ENCODE results near the gene EYA3. TPM values are rescaled to one million over a fixed set of nuclear protein-coding genes. Genes with fewer than 3 reads are reported as not detected.

Gene EYA3
- total RNA-seq, 1 donor from 2014 or later, result 15.7 TPM

DNA sequence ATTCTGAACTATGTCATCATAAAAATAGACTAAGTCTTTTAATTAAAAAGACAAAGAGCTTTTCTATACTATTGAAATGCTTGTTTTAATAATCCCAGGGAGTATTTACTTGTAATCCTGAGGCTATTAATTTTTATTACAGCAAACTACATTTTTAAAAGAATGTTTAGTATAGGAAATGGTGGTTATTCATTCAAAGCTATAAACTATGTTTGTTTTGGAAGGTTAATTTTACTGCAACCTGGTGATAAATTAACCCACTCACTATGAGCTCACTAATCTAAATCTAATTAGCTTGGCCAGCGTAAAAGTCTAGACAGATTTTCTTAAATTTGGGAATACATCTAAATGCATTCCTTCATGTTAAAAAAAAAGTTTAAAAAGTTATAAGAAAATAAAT lies 13.8 kb upstream of the EYA3 start:
- no peaks in the 10 kb centered on the region for H3K9me3 Mint-ChIP-seq (ENCODE audit: low read depth)
- TF ChIP-seq CTCF (IDR thresholded peaks at IDR 0.05), result no peak
- H3K4me1 Mint-ChIP-seq (ENCODE audit: low read depth), result peaks cover 11% of the 10 kb centered on the region

DNA sequence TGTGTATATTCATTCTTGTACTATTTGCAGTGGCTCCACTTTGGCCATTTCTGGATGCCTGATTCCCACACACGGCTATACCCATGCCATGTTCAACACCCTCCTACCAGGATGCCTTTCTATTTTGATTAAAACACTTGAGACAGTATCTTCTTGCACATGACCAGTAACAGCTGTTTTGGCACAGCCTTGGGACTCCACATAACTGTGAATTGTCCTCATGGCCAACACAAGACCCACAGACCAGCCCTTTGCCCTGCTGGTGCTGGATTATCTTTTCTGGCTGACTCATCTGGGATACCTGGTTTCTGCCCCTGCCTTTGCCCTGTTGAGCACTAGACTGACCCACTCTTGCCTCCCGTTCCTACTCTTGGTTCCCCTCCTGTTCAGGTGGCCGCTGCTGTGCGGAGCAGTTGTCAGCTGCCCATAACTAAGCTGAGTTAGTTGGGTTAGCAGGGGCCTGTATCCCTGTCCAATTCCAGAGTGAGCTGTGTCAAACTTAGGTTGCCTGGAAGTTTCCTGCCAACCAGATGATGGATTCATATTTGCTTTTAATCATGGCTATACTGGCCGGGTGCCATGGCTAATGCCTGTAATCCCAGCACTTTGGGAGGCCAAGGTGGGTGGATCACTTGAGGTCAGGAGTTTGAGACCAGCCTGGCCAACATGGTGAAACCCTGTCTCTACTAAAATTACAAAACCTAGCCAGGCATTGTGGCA lies 10.8 kb upstream of the EYA3 start:
- no peak for DNase-seq (ENCODE audit: low spot score)
- H3K27me3 Mint-ChIP-seq (ENCODE audit: low read depth), result peaks cover 6% of the 10 kb centered on the region
- no peaks in the 10 kb centered on the region for H3K9me3 Mint-ChIP-seq (ENCODE audit: low read depth)
- no peak overlapping the region for H3K4me3 Mint-ChIP-seq (ENCODE audit: unreplicated experiment)
- H3K4me1 Mint-ChIP-seq (ENCODE audit: low read depth), result peaks cover 11% of the 10 kb centered on the region
- no peaks in the 10 kb centered on the region for H3K36me3 Mint-ChIP-seq (ENCODE audit: low read depth)
- no peak for TF ChIP-seq CTCF (IDR thresholded peaks at IDR 0.05)
- H3K27ac Mint-ChIP-seq (ENCODE audit: unreplicated experiment), result no peak overlapping the region

More for the DNA sequence above, 13.8 kb upstream of the EYA3 start:
- H3K27ac Mint-ChIP-seq (ENCODE audit: unreplicated experiment), result no peak overlapping the region
- H3K36me3 Mint-ChIP-seq (ENCODE audit: low read depth), result no peaks in the 10 kb centered on the region
- no peaks in the 10 kb centered on the region for H3K27me3 Mint-ChIP-seq (ENCODE audit: low read depth)
- DNase-seq (ENCODE audit: low spot score), result no peak
- H3K4me3 Mint-ChIP-seq (ENCODE audit: unreplicated experiment), result no peak overlapping the region

DNA sequence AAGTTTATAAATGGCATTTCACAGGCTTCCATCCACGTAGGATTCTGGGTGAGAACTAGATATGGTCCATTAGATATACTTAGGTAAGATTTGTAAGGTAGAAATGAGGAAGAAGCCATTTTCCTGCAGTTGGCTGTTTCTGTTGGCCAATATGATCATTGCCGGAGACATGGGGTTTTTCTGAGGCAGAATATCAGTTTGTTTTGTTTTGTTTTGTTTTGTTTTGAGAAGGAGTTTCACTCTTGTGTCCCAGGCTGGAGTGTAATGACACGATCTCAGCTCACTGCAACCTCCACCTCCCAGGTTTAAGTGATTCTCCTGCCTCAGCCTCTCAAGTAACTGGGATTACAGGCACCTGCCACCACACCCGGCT lies 8.7 kb upstream of the EYA3 start:
- no peak for TF ChIP-seq CTCF (IDR thresholded peaks at IDR 0.05)
- Mint-ChIP-seq H3K27me3 (ENCODE audit: low read depth) (peaks cover 7% of the 10 kb centered on the region), H3K4me3 (ENCODE audit: unreplicated experiment) (no peak overlapping the region), H3K9me3 (ENCODE audit: low read depth) (no peaks in the 10 kb centered on the region), H3K4me1 (ENCODE audit: low read depth) (peaks cover 11% of the 10 kb centered on the region), H3K36me3 (ENCODE audit: low read depth) (no peaks in the 10 kb centered on the region), H3K27ac (ENCODE audit: unreplicated experiment) (no peak overlapping the region)
- DNase-seq (ENCODE audit: low spot score), result no peak

GRCh38 chr1:28096210-28097099 lies 8.0 kb upstream of the EYA3 start:
- no peak for TF ChIP-seq CTCF (IDR thresholded peaks at IDR 0.05)
- no peaks in the 10 kb centered on the region for H3K9me3 Mint-ChIP-seq (ENCODE audit: low read depth)
- DNase-seq (ENCODE audit: low spot score), result no peak

DNA sequence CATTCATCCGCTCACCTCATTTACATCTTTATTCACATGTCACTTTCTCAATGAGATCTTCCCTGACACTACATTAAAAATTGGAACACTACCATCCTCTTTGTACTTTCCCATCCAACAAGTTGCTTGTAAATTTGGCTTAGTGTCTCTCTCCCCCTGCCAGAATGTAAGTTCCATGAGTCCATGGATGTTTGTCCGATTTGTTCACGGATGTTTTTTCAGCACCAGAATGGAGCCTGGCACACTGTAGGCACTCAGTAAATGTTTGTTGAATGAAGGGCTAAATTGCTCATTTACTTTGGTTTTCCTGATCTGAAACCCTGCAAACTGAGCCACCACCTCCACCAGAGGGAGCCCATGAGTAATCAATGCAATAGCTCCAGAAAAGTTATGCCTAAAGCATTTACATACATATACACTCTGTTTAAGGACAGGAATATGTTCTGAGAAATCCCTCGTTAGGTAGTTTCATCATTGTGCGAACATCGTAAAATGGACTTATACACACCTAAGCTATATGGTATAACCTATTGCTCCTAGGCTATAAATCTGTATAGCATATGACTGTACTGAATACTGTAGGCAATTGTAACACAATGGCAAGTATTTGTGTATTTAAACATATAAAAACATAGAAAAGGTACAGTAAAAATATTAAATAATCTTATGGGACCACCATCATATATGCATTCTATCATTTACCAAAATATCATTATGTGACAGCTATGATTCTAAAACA lies 2.8 kb upstream of the EYA3 start:
- Mint-ChIP-seq H3K36me3 (ENCODE audit: low read depth) (no peaks in the 10 kb centered on the region), H3K9me3 (ENCODE audit: low read depth) (no peaks in the 10 kb centered on the region), H3K4me1 (ENCODE audit: low read depth) (peaks cover 16% of the 10 kb centered on the region), H3K4me3 (ENCODE audit: unreplicated experiment) (no peak overlapping the region), H3K27me3 (ENCODE audit: low read depth) (peaks cover 7% of the 10 kb centered on the region), H3K27ac (ENCODE audit: unreplicated experiment) (no peak overlapping the region)
- no peak for DNase-seq (ENCODE audit: low spot score)
- peak; percentile 91 for TF ChIP-seq CTCF (IDR thresholded peaks at IDR 0.05)

More at GRCh38 chr1:28096210-28097099, 8.0 kb upstream of the EYA3 start:
- H3K27ac Mint-ChIP-seq (ENCODE audit: unreplicated experiment), result no peak overlapping the region
- no peaks in the 10 kb centered on the region for H3K36me3 Mint-ChIP-seq (ENCODE audit: low read depth)
- H3K4me1 Mint-ChIP-seq (ENCODE audit: low read depth), result peaks cover 11% of the 10 kb centered on the region
- peaks cover 7% of the 10 kb centered on the region for H3K27me3 Mint-ChIP-seq (ENCODE audit: low read depth)
- no peak overlapping the region for H3K4me3 Mint-ChIP-seq (ENCODE audit: unreplicated experiment)
